Caco-2 (cell line): ENCODE data around the gene HIPK2. TPM values are rescaled to one million over a fixed set of nuclear protein-coding genes. Genes with fewer than 3 reads are reported as not detected.

ENCODE experiments used
- BruUV-seq: library from RNA; stranded (reverse); fragments of 400-500 nt; replicated peaks from 2 replicates; lab custom pipeline; 2021; lab: Mats Ljungman, UMichigan
- CTCF ChIA-PET: fragments of 300-600 bp; sonication (Branson Sonifier 250); formaldehyde crosslinking; loops from one replicate; lab custom pipeline; 2022; ENCODE audit warnings: antibody characterized with exemption; lab: Charles Lee
- POLR2A ChIA-PET: fragments of 300-600 bp; sonication (Branson Sonifier 250); formaldehyde crosslinking; loops from one replicate; lab custom pipeline; 2022; ENCODE audit warnings: antibody characterized with exemption; lab: Charles Lee
- DNase-seq, 2 experiments: peaks; one replicate each; pipeline versions ENCODE4 v3.0.0 to v3.0.0-alpha.2; 2020 to 2022
- H3K27me3 ChIP-seq: replicated peaks from 2 replicates; pipeline ENCODE4 v1.6.0; 2011; ENCODE audit warnings: low read length; ENCODE audit not compliant: control insufficient read depth, insufficient read depth
- H3K36me3 ChIP-seq: 2 replicates; pipeline ENCODE4 v1.5.1; 2011; ENCODE audit warnings: low read length; ENCODE audit not compliant: control insufficient read depth, insufficient read depth
- H3K4me1 ChIP-seq: fragments of 250-450 bp; sonication (Bioruptor Pico); 2 replicates; pipeline ENCODE4 v1.5.1; 2020; ENCODE audit warnings: mild to moderate bottlenecking
- H3K4me3 ChIP-seq: 2 replicates; pipeline ENCODE4 v1.5.1; 2011; ENCODE audit warnings: low read depth, mild to moderate bottlenecking, control low read depth, low read length
- H3K9me3 ChIP-seq: fragments of 250-450 bp; sonication (Bioruptor Pico); 2 replicates; pipeline ENCODE4 v1.5.1; 2020; ENCODE audit warnings: mild to moderate bottlenecking, moderate library complexity
- H3K27ac Mint-ChIP-seq: one replicate; pipeline ENCODE4 v1.8.0; 2022; ENCODE audit warnings: mixed read lengths; ENCODE audit not compliant: unreplicated experiment
- H3K27me3 Mint-ChIP-seq: one replicate; pipeline ENCODE4 v1.8.0; 2022; ENCODE audit warnings: mixed read lengths; ENCODE audit not compliant: insufficient read depth, unreplicated experiment
- H3K36me3 Mint-ChIP-seq: one replicate; pipeline ENCODE4 v1.8.0; 2022; ENCODE audit warnings: mild to moderate bottlenecking, mixed read lengths; ENCODE audit not compliant: insufficient read depth, unreplicated experiment
- H3K4me1 Mint-ChIP-seq: one replicate; pipeline ENCODE4 v1.8.0; 2022; ENCODE audit warnings: low read depth, mixed read lengths; ENCODE audit not compliant: unreplicated experiment
- H3K4me3 Mint-ChIP-seq: one replicate; pipeline ENCODE4 v1.8.0; 2022; ENCODE audit warnings: mild to moderate bottlenecking, moderate library complexity, mixed read lengths; ENCODE audit not compliant: unreplicated experiment
- H3K9me3 Mint-ChIP-seq: one replicate; pipeline ENCODE4 v1.8.0; 2022; ENCODE audit warnings: mixed read lengths; ENCODE audit not compliant: unreplicated experiment
- intact Hi-C: fragments of 100-400 bp; cut with micrococcal nuclease; formaldehyde crosslinking; loops from one replicate; pipeline ENCODE4 v1.10.0; 2022; ENCODE audit not compliant: unreplicated experiment
- total RNA-seq: library from RNA; stranded (reverse); gene quantifications from 2 replicates; pipeline ENCODE4 v1.2.3, GENCODE V29; 2022
- TF ChIP-seq, protein P1 (sequence below), 2 experiments: fragments of 200-600 bp in 1 of 2; IDR thresholded peaks; 1 replicate in 1 of 2; 2 replicates in 1 of 2; pipeline versions ENCODE4 v1.5.1 to v1.8.0; 2011 to 2022; ENCODE audit warnings: antibody characterized with exemption in 1 of 2, control low read depth in 1 of 2, inconsistent platforms in 1 of 2, low read depth in 1 of 2, low read length in 1 of 2, mild to moderate bottlenecking in 1 of 2, moderate library complexity in 1 of 2; ENCODE audit not compliant: insufficient read depth in 1 of 2, severe bottlenecking in 1 of 2, unreplicated experiment in 1 of 2

The HIPK2 gene
- total RNA-seq, 1 experiment from 2014 or later = 42.8 TPM

DNA sequence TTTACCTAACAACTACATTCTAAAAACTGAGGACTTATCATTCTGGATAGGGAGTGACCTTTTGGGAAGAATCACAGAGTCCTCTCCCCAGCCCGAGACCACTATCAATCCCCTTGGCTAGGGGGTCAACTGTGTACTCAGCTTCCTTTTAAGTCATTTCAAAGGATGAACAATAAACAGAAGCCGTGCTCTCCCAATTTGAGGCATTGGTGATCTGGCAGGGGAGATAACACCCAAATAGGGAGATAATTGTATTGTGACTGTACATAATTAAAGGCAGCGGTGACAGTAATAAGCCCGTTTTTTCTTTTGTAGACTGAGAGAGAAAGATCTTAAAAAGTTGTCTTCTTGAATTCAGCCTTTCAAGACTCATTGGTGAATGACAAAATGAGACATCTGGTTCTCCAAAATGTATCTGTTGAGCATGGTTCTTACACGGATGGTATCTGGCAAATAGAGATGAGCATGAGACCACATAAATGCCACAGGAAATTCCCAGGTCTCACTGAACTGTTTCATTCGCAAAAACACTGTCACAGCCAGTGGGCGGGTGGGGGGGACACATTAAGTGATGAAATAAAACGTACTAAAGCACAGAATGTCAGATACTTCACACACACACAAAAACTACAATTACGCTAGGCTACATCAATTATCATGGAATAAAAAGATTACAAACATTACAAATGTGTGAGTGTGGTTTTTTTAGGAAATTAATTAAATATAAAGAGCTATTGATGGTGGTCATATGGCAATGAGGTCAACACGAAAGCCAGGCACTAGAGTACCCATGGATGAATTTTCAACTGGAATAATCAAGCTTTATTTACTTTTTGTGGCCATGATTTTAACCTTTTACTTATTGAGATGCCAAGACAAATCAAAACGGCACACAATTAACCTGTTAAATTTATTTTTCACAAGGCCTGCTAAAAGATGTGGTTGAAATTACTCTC, 108.4 kb downstream of the HIPK2 start:
- BruUV-seq = no TSS peak
- TF ChIP-seq, protein P1, sequence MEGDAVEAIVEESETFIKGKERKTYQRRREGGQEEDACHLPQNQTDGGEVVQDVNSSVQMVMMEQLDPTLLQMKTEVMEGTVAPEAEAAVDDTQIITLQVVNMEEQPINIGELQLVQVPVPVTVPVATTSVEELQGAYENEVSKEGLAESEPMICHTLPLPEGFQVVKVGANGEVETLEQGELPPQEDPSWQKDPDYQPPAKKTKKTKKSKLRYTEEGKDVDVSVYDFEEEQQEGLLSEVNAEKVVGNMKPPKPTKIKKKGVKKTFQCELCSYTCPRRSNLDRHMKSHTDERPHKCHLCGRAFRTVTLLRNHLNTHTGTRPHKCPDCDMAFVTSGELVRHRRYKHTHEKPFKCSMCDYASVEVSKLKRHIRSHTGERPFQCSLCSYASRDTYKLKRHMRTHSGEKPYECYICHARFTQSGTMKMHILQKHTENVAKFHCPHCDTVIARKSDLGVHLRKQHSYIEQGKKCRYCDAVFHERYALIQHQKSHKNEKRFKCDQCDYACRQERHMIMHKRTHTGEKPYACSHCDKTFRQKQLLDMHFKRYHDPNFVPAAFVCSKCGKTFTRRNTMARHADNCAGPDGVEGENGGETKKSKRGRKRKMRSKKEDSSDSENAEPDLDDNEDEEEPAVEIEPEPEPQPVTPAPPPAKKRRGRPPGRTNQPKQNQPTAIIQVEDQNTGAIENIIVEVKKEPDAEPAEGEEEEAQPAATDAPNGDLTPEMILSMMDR (IDR thresholded peaks at IDR 0.05; ENCODE audit: insufficient read depth in 1 of 2, low read depth in 1 of 2, low read length in 1 of 2, severe bottlenecking in 1 of 2, unreplicated experiment in 1 of 2) = no peak
- H3K9me3 Mint-ChIP-seq = no peaks in the 10 kb centered on the region
- H3K4me1 Mint-ChIP-seq = peaks cover 12% of the 10 kb centered on the region
- Histone ChIP-seq H3K9me3 (no peaks in the 10 kb centered on the region), H3K4me1 (peaks cover 5% of the 10 kb centered on the region), H3K4me3 (no peak overlapping the region), H3K36me3 (no peaks in the 10 kb centered on the region), H3K27me3 (no peaks in the 10 kb centered on the region)
- DNase-seq = no peak
- ChIA-PET POLR2A (no interaction called here), CTCF (no interaction called here)
- no peaks in the 10 kb centered on the region for H3K27me3 Mint-ChIP-seq
- intact Hi-C loops = no loop called here
- H3K27ac Mint-ChIP-seq = no peak overlapping the region
- no peak overlapping the region for H3K4me3 Mint-ChIP-seq
- H3K36me3 Mint-ChIP-seq = peaks cover 4% of the 10 kb centered on the region

DNA sequence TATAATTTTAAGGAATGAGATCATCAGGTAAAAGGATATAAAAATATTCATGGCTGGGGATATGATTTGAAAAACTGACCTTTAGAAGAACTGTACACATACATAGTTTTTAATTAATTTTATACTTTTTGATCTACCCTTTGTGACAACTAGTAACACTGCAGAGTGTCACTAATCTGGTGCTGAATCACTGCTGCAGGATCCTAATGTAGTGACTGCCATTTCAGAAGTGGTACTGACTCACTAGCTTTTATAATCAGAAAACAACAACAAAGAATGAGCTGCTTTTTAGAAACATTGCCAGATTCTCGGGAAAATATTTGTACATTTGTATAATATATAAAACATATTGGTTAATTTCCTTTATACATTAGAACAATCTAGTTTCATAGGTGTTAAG, 110.4 kb downstream of the HIPK2 start:
- Mint-ChIP-seq H3K36me3 (no peaks in the 10 kb centered on the region), H3K27ac (no peak overlapping the region), H3K27me3 (no peaks in the 10 kb centered on the region), H3K4me3 (no peak overlapping the region), H3K9me3 (no peaks in the 10 kb centered on the region), H3K4me1 (peaks cover 13% of the 10 kb centered on the region)
- H3K36me3 ChIP-seq = no peaks in the 10 kb centered on the region
- TF ChIP-seq, protein P1 (IDR thresholded peaks at IDR 0.05; ENCODE audit: insufficient read depth in 1 of 2, low read depth in 1 of 2, low read length in 1 of 2, severe bottlenecking in 1 of 2, unreplicated experiment in 1 of 2) = no peak
- intact Hi-C loops = no loop called here
- H3K4me1 ChIP-seq = 0 out of 2 replicates have a peak, but pooled peaks cover 5% of the 10 kb centered on the region
- no peaks in the 10 kb centered on the region for H3K27me3 ChIP-seq
- ChIA-PET POLR2A (no interaction called here), CTCF (interaction anchor here (0.6 to 0.7 kb wide), 2 partner anchors 31 to 657 kb away, joined by 3 to 4 read pairs; no protein-coding TSS in a partner anchor)
- H3K9me3 ChIP-seq = no peaks in the 10 kb centered on the region
- H3K4me3 ChIP-seq = no peak overlapping the region
- no TSS peak for BruUV-seq
- DNase-seq = no peak

DNA sequence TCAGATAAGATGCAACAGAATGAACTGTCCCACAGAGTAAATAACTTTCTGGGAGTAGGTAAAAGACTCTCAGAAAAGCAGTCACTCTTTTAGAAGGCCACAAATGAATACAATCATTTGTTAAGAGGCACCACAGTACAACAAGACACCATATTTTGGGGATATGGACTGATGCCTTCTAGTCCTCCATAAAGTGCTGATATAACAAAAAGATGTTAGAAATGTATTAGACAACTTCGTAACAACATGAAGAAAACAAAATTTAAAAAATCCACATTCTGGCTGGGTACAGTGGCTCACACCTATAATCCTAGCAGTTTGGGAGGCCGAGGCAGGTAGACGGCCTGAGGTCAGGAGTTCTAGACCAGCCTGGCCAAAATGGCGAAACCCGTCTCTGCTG, 111.3 kb downstream of the HIPK2 start:
- H3K9me3 ChIP-seq = no peaks in the 10 kb centered on the region
- BruUV-seq = no TSS peak
- H3K27me3 ChIP-seq = no peaks in the 10 kb centered on the region
- TF ChIP-seq, protein P1 (IDR thresholded peaks at IDR 0.05; ENCODE audit: insufficient read depth in 1 of 2, low read depth in 1 of 2, low read length in 1 of 2, severe bottlenecking in 1 of 2, unreplicated experiment in 1 of 2) = no peak
- POLR2A ChIA-PET = no interaction called here
- CTCF ChIA-PET = interaction anchor here (0.6 kb wide), 1 partner anchor 32 kb away, joined by 3 read pairs; no protein-coding TSS in a partner anchor
- Mint-ChIP-seq H3K36me3 (no peaks in the 10 kb centered on the region), H3K27ac (no peak overlapping the region), H3K27me3 (no peaks in the 10 kb centered on the region), H3K9me3 (no peaks in the 10 kb centered on the region), H3K4me3 (no peak overlapping the region), H3K4me1 (peaks cover 19% of the 10 kb centered on the region)
- intact Hi-C loops = no loop called here
- DNase-seq = no peak
- 0 out of 2 replicates have a peak, but pooled peaks cover 5% of the 10 kb centered on the region for H3K4me1 ChIP-seq
- H3K4me3 ChIP-seq = no peak overlapping the region
- no peaks in the 10 kb centered on the region for H3K36me3 ChIP-seq
